SK-N-SH (cell line): Measurements from ENCODE around the gene SPINK1. TPM values are rescaled to one million over a fixed set of nuclear protein-coding genes. Genes with fewer than 3 reads are reported as not detected.

Experiments
- CTCF ChIP-seq: fragments of 200-600 bp; sonication (generic); IDR thresholded peaks from 2 replicates; pipeline ENCODE4 v1.6.1; 2017; ENCODE audit warnings: antibody characterized with exemption, mild to moderate bottlenecking, moderate library complexity
- EP300 ChIP-seq, 2 experiments: IDR thresholded peaks; 2 replicates each; pipeline versions ENCODE4 v1.4.0 to v1.6.1; 2012; ENCODE audit warnings: borderline replicate concordance in 1 of 2, low read depth in 1 of 2, low read length in 1 of 2
- FOSL2 ChIP-seq: IDR thresholded peaks from 2 replicates; pipeline ENCODE4 v1.4.0; 2012; ENCODE audit warnings: low read depth, mild to moderate bottlenecking, moderate library complexity, borderline replicate concordance
- FOXM1 ChIP-seq: IDR thresholded peaks from 2 replicates; pipeline ENCODE4 v1.4.0; 2012; ENCODE audit warnings: low read depth, mild to moderate bottlenecking
- JUND ChIP-seq: IDR thresholded peaks from 2 replicates; pipeline ENCODE4 v1.4.0; 2012
- NFIC ChIP-seq: IDR thresholded peaks from 2 replicates; pipeline ENCODE4 v1.4.0; 2012; ENCODE audit warnings: borderline replicate concordance
- NRF1 ChIP-seq: IDR thresholded peaks from 2 replicates; pipeline ENCODE4 v1.6.1; 2012; ENCODE audit warnings: low read depth, mild to moderate bottlenecking, low read length
- POLR2AphosphoS5 ChIP-seq: IDR thresholded peaks from 2 replicates; pipeline ENCODE4 v1.6.1; 2012; ENCODE audit warnings: low read depth, low read length
- RFX5 ChIP-seq: IDR thresholded peaks from 2 replicates; pipeline ENCODE4 v1.6.1; 2012; ENCODE audit warnings: mild to moderate bottlenecking, improper control_type of control experiment, low read length
- polyA plus RNA-seq, 3 experiments: library from polyadenylated mRNA; depleted of rRNA; stranded (reverse); fragments of >200 nt; gene quantifications; 2 replicates each; pipeline ENCODE4 v1.2.3, GENCODE V29; 2012
- TF ChIP-seq, protein P1 (sequence below): IDR thresholded peaks from 2 replicates; pipeline ENCODE4 v1.6.1; 2012; ENCODE audit warnings: mild to moderate bottlenecking, low read depth, low read length, moderate library complexity
- TF ChIP-seq, protein P2 (sequence below): fragments of 150-350 bp; IDR thresholded peaks from 2 replicates; pipeline ENCODE4 v1.6.1; 2016; ENCODE audit warnings: mild to moderate bottlenecking, low read depth, low read length
- TF ChIP-seq, protein P3 (sequence below): IDR thresholded peaks from 2 replicates; pipeline ENCODE4 v1.4.0; 2012; ENCODE audit warnings: low read depth, borderline replicate concordance

SPINK1 gene
- polyA plus RNA-seq, 1 of the 3 experiments (the other 2 are of a cell fraction): not detected

DNA sequence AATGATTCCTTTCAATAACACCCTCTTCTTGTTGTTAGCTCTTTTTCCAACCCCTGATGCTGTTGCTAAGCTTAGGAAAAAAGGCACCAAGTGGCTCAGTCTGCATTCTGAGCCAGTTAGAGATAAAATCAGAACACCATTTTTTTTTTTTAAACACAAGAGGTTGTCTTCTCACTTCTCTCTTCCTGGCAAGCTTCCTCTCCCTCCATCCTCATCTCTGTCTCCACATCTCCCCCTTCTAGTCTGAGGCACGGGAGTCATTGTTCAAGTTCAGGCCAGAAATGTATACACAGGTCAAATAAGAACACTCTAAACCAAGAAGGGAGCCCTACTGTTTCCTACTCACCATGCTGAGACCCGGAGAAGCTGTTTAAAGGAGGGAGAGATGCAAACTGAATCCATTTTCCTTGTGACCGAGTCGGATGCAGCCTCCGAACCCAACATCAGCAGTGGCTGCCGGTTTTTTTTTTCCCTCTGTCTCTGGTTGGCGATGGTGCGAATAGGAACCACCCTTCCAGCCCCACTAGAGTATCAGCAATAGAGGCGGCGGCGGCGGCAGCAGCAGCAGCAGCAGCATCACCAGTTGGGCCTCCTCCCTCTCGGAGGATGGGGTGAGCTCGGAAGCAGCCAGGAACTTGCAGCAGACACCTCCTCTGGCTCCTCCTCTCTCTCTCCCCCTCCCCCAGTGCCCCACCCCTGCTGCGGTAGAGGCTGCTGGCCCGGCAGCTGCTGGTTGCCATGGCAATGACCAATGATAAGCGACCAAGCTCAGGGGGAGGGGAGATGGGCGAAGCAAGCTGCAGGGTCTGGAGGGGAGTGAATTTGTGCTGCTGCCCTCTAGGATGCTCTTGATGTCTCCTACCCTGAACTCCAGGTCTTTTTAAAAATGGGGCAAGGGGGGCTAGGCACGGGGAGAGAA is 49.1 kb downstream of the SPINK1 start, which contains the start of gene JAKMIP2 (continued):
- TF ChIP-seq, protein P1, sequence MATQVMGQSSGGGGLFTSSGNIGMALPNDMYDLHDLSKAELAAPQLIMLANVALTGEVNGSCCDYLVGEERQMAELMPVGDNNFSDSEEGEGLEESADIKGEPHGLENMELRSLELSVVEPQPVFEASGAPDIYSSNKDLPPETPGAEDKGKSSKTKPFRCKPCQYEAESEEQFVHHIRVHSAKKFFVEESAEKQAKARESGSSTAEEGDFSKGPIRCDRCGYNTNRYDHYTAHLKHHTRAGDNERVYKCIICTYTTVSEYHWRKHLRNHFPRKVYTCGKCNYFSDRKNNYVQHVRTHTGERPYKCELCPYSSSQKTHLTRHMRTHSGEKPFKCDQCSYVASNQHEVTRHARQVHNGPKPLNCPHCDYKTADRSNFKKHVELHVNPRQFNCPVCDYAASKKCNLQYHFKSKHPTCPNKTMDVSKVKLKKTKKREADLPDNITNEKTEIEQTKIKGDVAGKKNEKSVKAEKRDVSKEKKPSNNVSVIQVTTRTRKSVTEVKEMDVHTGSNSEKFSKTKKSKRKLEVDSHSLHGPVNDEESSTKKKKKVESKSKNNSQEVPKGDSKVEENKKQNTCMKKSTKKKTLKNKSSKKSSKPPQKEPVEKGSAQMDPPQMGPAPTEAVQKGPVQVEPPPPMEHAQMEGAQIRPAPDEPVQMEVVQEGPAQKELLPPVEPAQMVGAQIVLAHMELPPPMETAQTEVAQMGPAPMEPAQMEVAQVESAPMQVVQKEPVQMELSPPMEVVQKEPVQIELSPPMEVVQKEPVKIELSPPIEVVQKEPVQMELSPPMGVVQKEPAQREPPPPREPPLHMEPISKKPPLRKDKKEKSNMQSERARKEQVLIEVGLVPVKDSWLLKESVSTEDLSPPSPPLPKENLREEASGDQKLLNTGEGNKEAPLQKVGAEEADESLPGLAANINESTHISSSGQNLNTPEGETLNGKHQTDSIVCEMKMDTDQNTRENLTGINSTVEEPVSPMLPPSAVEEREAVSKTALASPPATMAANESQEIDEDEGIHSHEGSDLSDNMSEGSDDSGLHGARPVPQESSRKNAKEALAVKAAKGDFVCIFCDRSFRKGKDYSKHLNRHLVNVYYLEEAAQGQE: no peak
- TF ChIP-seq JUND (no peak), RFX5 (peak; percentile 61; the same call in 1 of the 2 replicates), FOSL2 (no peak), POLR2AphosphoS5 (peak; percentile 58; the same call in 1 of the 2 replicates), NRF1 (no peak), FOXM1 (no peak), CTCF (peak; percentile 22), EP300 (IDR thresholded peaks at IDR 0.05; ENCODE audit: borderline replicate concordance in 1 of 2, low read depth in 1 of 2, low read length in 1 of 2) (no peak; a peak in 1 of 4 replicates), NFIC (no peak)
- TF ChIP-seq, protein P2, sequence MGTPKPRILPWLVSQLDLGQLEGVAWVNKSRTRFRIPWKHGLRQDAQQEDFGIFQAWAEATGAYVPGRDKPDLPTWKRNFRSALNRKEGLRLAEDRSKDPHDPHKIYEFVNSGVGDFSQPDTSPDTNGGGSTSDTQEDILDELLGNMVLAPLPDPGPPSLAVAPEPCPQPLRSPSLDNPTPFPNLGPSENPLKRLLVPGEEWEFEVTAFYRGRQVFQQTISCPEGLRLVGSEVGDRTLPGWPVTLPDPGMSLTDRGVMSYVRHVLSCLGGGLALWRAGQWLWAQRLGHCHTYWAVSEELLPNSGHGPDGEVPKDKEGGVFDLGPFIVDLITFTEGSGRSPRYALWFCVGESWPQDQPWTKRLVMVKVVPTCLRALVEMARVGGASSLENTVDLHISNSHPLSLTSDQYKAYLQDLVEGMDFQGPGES: no peak
- TF ChIP-seq, protein P3, sequence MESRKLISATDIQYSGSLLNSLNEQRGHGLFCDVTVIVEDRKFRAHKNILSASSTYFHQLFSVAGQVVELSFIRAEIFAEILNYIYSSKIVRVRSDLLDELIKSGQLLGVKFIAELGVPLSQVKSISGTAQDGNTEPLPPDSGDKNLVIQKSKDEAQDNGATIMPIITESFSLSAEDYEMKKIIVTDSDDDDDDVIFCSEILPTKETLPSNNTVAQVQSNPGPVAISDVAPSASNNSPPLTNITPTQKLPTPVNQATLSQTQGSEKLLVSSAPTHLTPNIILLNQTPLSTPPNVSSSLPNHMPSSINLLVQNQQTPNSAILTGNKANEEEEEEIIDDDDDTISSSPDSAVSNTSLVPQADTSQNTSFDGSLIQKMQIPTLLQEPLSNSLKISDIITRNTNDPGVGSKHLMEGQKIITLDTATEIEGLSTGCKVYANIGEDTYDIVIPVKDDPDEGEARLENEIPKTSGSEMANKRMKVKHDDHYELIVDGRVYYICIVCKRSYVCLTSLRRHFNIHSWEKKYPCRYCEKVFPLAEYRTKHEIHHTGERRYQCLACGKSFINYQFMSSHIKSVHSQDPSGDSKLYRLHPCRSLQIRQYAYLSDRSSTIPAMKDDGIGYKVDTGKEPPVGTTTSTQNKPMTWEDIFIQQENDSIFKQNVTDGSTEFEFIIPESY: no peak
